Caki2 (cell line): Measurements from ENCODE around the gene CACNB3. TPM values are rescaled to one million over a fixed set of nuclear protein-coding genes. Genes with fewer than 3 reads are reported as not detected.
"Not testable (repeated sequence)": the region's sequence is repeated elsewhere in the genome, so short reads cannot be mapped to it uniquely, and the experiment has no call there.

Source experiments
- DNase-seq: peaks from one replicate; pipeline ENCODE4 v3.0.0-alpha.2; 2015; ENCODE audit warnings: low read depth
- in situ Hi-C: cut with HindIII; loops from 2 replicates; pipeline ENCODE4 v1.10.0; 2016; ENCODE audit warnings: low sequenced_read_pairs, low pct_unique_long_range_greater_than_20kb, mixed read lengths
- total RNA-seq: library from RNA; depleted of rRNA; stranded (reverse); fragments of >200 nt; shearing (Covaris generic); gene quantifications from 2 replicates; pipeline ENCODE4 v1.2.3, GENCODE V29; 2014; ENCODE audit warnings: low replicate concordance

CACNB3 gene
- total RNA-seq, 1 experiment from 2014 or later: 32.8 TPM

GRCh38 chr12:48828841-48829575 is 10.7 kb downstream of the CACNB3 start:
- in situ Hi-C loops: no loop called here
- DNase-seq: no peak

DNA sequence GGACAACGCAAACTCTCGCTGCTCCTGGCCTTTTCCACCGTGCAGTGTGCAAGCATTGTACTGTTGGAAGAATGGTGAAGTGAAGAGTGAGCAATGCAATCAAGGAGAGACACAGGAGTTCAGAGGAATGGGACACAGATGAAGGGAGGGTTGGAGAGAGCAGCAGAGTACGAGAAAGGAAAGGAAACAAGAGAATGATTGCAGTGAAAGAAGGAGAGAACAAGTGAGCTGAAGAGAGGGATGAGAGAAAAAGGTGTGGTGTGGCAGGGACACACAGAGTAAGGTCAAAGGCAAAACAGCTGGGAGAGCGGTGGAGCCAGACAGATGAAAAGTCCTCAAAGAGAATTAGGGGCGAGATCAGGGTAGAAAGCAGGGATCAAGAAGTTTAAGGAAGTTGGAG is 13.0 kb downstream of the CACNB3 start:
- in situ Hi-C loops: no loop called here
- no peak for DNase-seq

DNA sequence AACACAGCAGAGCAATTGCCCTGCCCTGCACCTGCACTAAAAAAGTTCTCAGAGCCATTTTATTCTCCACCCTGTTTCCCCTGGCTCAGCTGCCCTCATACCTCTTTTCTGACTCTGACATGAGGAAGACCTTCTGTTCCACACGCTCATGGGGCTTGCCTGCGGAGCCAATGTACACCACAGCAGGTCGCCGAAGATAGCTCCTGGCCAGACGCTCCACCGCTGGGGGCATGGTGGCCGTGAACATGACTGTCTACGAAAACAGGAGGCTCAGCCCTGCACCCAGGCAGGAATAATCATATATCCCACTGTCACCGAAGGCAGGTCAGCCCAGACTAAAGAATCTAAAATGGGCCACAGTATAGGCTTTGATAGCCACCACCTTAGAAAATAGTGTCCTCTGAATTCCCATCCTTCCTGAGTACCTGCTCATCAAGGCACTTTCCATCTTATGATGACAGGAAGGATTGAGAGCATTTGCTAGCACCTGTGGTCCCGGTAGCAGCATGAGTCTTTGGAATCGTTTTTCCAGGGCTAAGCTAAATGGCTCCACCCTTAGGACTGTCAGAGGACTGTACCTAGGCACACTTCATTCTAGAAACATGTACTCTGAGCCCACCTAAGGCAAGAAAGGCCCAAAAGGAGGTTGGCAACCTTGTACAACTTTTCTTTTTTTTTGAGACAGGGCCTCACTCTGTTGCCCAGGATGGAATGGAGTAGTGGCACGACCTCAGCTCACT is 14.2 kb downstream of the CACNB3 start:
- in situ Hi-C loops: no loop called here
- DNase-seq: no peak

DNA sequence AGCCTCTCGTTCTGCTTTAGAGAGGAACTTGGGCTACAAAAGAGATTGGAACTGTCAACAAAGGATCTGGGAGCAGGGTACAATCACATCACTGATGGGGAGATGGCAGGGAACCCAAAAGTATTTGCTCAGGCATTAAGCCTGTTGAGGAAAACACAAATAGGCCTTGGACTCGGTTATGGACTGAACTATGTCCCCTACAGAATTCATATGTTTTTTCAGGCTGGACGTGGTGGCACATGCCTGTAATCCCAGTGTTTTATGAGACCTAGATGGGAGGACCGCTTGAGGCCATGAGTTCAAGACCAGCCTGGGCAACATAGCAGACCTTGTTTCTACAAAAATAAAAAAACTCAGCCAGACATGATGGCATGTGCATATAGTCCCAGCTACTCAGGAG is 19.8 kb downstream of the CACNB3 start:
- in situ Hi-C loops: no loop called here
- no peak for DNase-seq

DNA sequence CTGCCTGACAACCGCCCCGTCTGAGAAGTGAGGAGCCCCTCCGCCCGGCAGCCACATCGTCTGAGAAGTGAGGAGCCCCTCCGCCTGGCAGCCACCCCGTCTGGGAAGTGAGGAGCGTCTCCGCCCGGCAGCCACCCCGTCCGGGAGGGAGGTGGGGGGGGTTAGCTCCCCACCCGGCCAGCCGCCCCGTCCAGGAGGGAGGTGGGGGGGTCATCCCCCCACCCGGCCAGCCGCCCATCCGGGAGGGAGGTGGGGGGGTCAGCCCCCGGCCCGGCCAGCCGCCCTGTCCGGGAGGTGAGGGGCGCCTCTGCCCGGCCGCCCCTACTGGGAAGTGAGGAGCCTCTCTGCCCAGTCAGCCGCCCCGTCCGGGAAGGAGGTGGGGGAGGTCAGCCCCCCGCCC is 23.7 kb downstream of the CACNB3 start:
- in situ Hi-C loops, DNase-seq: not testable (repeated sequence)

GRCh38 chr12:48851883-48852733 is 33.8 kb downstream of the CACNB3 start, which contains the start of gene DDX23:
Gene DDX23, minus strand, starts transcription at chr12:48852163. Its CDS starts 6,381 bp downstream, at chr12:48845782.
- peak; percentile 94 for DNase-seq
- in situ Hi-C loops: no loop called here

DNA sequence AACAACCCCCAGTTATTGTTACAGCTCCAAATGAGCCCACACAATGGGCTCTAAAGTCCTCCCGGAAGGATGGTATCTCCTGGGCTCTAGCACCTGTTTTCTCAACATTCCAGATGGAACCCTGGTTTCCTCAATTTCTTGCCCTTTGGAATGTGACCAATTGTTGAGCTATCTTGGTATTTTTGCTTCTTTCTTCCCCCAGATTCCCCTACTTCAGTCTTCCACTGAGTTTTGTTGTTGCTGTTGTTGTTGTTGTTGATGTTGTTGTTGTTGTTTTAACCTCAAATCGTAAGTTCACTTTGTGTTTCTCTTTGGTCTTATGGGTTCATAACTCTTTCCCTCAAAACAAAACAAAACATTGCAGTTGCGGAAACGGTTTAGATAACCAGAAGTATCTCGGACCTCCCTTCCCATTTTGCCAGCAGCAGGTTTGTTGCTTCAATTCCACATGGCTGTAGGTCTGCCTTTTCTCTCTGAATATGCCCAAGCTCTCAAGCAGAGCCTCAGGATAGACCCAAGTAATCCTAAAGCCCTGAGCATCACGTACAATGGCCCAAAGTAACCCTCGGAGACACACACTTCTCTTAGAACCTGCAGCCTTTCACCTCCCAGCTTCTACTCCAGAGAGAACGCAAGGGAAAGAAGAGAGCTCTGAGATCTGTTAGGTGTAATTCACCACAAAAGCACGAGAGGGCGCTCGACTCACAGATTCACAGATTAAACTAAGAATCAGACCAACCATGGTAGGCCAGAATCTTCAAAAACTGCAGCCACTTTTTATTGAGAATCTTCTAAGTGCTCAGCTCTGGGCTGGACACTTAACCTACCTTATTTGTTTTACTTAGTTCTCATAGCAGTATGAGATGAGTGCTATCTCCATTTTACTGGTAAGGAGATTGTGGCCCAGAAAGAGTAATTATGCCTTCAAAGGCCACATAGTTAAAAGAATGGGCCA is 34.7 kb downstream of the CACNB3 start:
- peak; percentile 87 for DNase-seq
- in situ Hi-C loops: no loop called here

DNA sequence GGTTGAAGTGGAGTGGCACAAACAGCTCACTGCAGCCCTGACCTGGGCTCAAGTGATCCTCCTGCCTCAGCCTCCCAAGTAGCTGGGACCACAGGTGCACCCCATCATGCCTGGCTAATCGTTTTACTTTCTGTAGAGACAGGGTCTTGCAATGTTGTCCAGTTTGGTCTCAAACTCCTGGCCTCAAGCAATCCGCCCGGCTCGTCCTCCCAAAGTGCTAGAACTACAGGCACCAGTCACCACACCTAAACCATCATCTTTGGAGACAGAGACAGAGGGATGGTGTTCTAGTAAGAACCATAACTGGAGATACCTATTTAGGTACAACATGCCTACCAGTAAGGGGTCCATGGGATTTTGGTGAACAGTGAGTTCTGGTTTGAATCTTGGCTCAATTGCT is 36.2 kb downstream of the CACNB3 start:
- no peak for DNase-seq
- in situ Hi-C loops: no loop called here

DNA sequence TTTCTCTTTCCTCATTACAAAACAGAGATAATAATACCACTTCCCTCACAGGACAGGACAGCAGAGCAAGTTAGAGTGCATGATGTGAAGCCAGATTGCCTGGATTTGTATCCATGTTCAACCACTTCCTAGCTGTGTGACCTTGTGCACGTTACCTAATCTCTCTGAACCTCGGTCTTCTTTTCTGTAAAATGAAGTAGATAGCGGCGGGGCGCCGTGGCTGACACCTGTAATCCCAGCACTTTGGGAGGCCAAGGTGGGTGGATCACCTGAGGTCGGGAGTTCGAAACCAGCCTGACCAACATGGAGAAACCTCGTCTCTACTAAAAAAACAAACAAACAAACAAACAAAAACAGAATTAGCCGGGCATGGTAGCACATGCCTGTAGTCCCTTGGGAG is 36.6 kb downstream of the CACNB3 start:
- in situ Hi-C loops: not testable (repeated sequence)

DNA sequence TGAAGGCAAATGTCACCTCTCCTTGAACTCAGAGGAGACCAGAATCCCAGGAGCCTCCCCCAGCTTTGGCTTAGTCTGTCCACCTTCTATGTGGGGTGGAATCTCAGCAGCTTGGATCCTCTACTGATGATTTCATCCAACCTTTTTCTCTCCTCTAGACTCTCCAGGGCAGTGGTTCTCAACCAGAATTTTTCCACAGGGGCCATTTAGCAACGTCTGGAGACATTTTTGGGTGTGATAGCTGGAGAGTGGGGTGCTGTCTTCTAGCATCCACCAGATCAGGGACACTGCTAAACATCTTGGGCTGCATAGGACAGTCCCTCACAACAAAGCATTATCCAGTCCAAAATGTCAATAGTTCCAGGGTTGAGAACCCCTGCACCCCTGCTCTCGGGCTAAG is 38.1 kb downstream of the CACNB3 start:
- no peak for DNase-seq
- in situ Hi-C loops: no loop called here

More for the DNA sequence above, 36.6 kb downstream of the CACNB3 start:
- DNase-seq: not testable (repeated sequence)

DNA sequence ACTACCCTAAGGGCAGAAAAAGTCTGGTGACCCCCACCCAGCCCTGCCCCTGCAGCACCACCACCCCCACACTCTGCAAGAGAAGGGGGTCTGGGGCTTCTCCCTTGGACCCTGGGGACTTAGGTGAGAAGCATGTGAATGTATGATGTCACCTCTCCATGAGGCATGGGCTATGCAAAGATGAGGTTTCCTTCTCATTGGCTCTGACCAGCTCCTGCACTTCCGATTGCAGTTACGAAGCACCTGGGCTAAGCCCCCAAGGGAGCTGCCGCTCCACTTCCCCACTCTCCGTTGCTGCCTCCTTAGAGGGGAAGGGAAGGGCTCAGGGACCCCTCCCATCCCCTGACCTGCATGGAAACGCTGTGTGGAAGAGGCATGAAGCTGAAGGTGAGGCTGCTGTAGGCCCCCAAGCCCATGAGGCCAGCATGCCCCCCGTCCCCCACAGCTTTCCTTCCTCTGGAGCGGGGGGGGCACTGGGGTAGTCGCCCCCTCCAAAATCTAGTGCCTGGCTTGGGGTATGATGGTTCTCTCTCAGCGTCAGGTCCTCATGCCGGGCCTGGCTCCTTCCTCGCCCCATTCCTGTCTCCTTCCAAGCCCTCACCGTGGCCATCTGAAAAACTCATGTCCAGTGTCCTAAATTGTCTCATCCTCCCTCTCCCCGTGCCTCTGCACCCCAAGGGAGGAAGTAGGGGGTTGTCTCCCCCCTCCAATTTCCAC is 39.1 kb downstream of the CACNB3 start:
- in situ Hi-C loops: no loop called here
- DNase-seq: no peak

DNA sequence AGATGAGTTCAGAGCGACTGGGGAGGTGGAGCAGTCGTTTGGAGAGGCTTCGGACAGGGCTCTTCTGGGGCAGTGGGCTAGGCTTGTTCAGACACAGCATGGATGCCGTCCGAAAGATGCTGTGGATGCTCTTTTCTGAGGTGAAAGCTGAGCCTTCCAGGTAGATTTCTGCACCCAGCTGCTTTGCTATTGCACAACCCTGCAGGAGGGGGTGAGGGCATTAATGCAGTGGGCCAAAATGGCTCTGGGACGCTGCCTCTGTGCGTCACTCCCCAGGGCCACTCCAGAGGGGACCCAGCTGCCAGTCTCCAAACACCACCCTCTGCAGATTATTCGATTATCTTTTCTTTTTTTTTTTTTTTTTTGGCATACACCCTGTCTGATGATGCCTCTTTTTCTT is 39.7 kb downstream of the CACNB3 start:
- in situ Hi-C loops: no loop called here
- no peak for DNase-seq

GRCh38 chr12:48859607-48860006 is 41.3 kb downstream of the CACNB3 start:
- no peak for DNase-seq
- in situ Hi-C loops: no loop called here

GRCh38 chr12:48860236-48860635 is 41.9 kb downstream of the CACNB3 start:
- DNase-seq, in situ Hi-C loops: not testable (repeated sequence)

DNA sequence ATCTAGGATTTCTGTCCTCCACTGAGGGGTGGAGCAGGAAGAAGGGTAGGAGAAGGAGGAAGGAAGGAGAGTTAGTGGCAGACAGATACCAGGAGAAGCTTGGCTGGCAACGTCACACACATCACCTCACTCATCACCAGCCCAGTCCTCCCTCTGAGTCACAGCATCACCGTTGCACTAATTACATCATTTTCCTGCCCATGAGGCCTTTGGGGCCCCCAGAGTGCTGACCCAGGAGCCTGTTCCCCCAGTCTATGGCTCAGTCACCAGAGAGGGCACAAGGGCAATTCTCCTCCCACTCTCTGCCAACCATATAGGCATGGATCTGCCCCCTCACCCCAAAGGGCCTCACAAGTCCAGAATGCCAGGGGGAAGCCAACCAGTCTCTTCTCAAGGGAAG is 42.8 kb downstream of the CACNB3 start:
- DNase-seq: no peak
- in situ Hi-C loops: no loop called here

GRCh38 chr12:48862760-48863159 is 44.5 kb downstream of the CACNB3 start:
- DNase-seq: no peak
- in situ Hi-C loops: no loop called here

- no peak for DNase-seq
- in situ Hi-C loops: no loop called here
Observed at GRCh38 chr12:48863291-48863690, 45.0 kb downstream of the CACNB3 start.
